ENCODE measurements around the gene TYMS.

TYMS gene

DNA sequence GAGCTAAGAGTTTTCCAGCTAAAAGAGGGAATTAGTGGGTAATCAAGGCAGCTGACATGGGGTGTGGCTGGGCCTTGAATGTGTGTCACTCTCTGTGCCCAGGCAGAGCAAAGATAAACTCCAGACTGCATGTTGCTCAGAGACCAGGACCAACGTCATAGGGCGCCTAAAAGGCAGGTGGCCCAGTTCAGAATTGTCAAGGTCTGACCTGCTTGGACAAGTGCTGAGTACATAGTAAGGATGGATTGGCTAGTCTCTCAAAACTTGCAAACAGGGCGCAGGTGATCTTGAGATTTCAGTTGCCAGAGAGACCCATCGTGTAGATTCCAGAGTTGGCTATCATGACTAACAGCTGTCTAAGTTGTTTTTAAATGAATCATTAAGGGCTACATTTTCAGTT lies 41.7 kb upstream of the TYMS start:
- ChIA-PET CTCF (interaction anchor here (0.6 to 6.5 kb wide), 27 partner anchors 9 to 403 kb away, joined by 3 to 48 read pairs (median 4); no protein-coding TSS in a partner anchor), POLR2A (no interaction called here)
- Histone ChIP-seq H3K36me3 (ENCODE audit: control insufficient read depth in 4 of 4, insufficient read depth in 4 of 4, low read length in 3 of 4) (no peaks in the 10 kb centered on the region), H3K27ac (ENCODE audit: insufficient read depth in 1 of 2, low read depth in 1 of 2, low read length in 2 of 2, poor library complexity in 1 of 2, severe bottlenecking in 2 of 2) (no peak overlapping the region), H3K4me3 (ENCODE audit: control insufficient read depth in 1 of 7, extremely low read depth in 1 of 7, insufficient read depth in 4 of 7, low read depth in 2 of 7, low read length in 6 of 7) (no peak overlapping the region), H3K27me3 (replicated peaks in 2 of 5; ENCODE audit: control insufficient read depth in 4 of 5, insufficient read depth in 5 of 5, low read length in 4 of 5) (no peaks in the 10 kb centered on the region), H3K9me3 (ENCODE audit: control extremely low read depth in 1 of 5, control insufficient read depth in 4 of 5, insufficient read depth in 2 of 5, low read depth in 1 of 5, low read length in 4 of 5) (no peaks in the 10 kb centered on the region), H3K4me1 (ENCODE audit: control extremely low read depth in 1 of 4, control insufficient read depth in 4 of 4, insufficient read depth in 4 of 4, low read length in 3 of 4) (no peaks in the 10 kb centered on the region)
- WGBS (ENCODE audit: insufficient coverage), result 78% methylated on average over 4 of the region's 4 CpGs
- DNase-seq, result no peak

DNA sequence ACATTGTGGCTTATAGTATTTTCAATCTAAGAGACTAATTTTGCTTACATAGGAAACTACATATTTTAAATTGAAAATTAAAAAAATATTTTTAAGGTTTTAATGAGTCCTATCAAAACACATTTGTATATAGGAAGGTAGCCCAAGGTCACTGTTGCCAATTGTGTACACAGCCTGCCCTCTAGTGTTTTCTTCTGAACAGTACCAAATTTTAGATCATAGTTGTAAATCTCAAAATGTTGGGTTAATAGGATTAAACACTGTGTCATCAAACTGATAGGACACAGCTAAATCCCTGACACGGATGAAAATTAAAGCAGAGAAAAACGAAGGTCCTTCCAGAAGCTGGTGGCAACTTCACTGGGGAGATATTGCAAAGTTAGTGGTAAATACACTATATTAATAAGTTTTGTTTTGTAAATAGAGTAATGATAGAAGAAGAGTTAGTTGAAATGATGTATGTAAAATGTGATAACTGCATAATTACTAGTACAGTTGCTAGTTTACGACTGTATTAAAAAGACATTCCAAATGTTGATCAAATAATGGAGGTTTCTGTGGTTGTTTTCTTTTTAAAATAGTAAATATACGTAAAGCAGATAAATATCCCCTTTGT lies 41.0 kb upstream of the TYMS start:
- no peaks in the 10 kb centered on the region for H3K9me3 ChIP-seq (ENCODE audit: control extremely low read depth in 1 of 5, control insufficient read depth in 4 of 5, insufficient read depth in 2 of 5, low read depth in 1 of 5, low read length in 4 of 5)
- no peaks in the 10 kb centered on the region for H3K27me3 ChIP-seq (replicated peaks in 2 of 5; ENCODE audit: control insufficient read depth in 4 of 5, insufficient read depth in 5 of 5, low read length in 4 of 5)
- 100% methylated on average over 1 of the region's 4 CpGs for WGBS (ENCODE audit: insufficient coverage)
- H3K36me3 ChIP-seq (ENCODE audit: control insufficient read depth in 4 of 4, insufficient read depth in 4 of 4, low read length in 3 of 4), result no peaks in the 10 kb centered on the region
- DNase-seq, result peak; percentile 59 to 76 (median 67)
- ChIA-PET CTCF (interaction anchor here (0.5 to 6.5 kb wide), 18 partner anchors 9 to 358 kb away, joined by 3 to 48 read pairs (median 4); no protein-coding TSS in a partner anchor), POLR2A (no interaction called here)
- H3K4me1 ChIP-seq (ENCODE audit: control extremely low read depth in 1 of 4, control insufficient read depth in 4 of 4, insufficient read depth in 4 of 4, low read length in 3 of 4), result no peaks in the 10 kb centered on the region
- H3K4me3 ChIP-seq (ENCODE audit: control insufficient read depth in 1 of 7, extremely low read depth in 1 of 7, insufficient read depth in 4 of 7, low read depth in 2 of 7, low read length in 6 of 7), result no peak overlapping the region
- H3K27ac ChIP-seq (ENCODE audit: insufficient read depth in 1 of 2, low read depth in 1 of 2, low read length in 2 of 2, poor library complexity in 1 of 2, severe bottlenecking in 2 of 2), result no peak overlapping the region

DNA sequence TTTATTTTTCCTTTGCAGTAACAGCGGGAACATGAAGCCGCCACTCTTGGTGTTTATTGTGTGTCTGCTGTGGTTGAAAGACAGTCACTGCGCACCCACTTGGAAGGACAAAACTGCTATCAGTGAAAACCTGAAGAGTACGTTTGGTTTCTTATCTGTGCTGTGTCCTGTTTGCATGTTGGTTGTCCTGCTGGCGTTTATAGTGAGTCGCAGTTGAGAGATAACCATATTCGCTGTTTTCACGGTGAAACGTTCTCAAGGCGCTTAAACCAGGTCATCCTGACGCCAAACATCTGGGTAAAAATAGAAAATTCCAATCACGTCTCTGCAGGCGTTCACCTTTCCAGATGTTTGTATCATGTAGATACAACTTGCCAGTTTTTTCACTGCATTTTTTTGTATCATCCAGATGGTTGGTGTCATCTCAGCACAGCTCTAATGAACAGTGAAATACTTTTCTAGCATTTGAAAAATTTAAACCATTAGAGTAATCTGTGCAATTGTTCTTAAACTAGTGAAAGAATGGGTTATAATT lies 39.4 kb upstream of the TYMS start:
- WGBS (ENCODE audit: insufficient coverage), result 97% methylated on average over 13 of the region's 13 CpGs
- ChIA-PET CTCF (interaction anchor here (0.6 to 1.8 kb wide), 13 partner anchors 11 to 407 kb away, joined by 3 to 8 read pairs (median 3); partner anchors contain the start of gene THOC1), POLR2A (interaction anchor here (0.6 kb wide), 1 partner anchor 334 kb away, joined by 4 read pairs; no protein-coding TSS in a partner anchor)

DNA sequence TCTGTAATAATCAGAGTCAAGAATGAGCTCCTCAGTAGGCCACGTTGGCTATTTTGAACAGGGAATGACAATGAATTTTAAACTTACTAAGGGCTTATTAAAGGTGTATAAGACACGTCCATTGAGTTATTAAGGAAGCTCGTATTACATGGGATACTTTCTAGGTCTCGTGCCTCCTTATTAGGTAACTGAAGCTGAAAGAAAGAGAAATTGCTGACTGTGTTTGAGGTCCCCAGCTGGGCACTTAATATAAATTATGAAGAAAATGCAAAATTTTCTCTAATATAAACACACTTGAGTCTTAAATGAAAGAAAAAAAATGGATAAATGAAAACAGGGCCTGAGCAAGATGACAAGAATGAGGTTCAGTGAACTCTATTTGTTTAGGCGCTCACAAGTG lies 38.8 kb upstream of the TYMS start:
- Histone ChIP-seq H3K9me3 (ENCODE audit: control extremely low read depth in 1 of 5, control insufficient read depth in 4 of 5, insufficient read depth in 2 of 5, low read depth in 1 of 5, low read length in 4 of 5) (no peaks in the 10 kb centered on the region), H3K27me3 (replicated peaks in 2 of 5; ENCODE audit: control insufficient read depth in 4 of 5, insufficient read depth in 5 of 5, low read length in 4 of 5) (no peaks in the 10 kb centered on the region), H3K4me1 (ENCODE audit: control extremely low read depth in 1 of 4, control insufficient read depth in 4 of 4, insufficient read depth in 4 of 4, low read length in 3 of 4) (no peaks in the 10 kb centered on the region), H3K27ac (ENCODE audit: insufficient read depth in 1 of 2, low read depth in 1 of 2, low read length in 2 of 2, poor library complexity in 1 of 2, severe bottlenecking in 2 of 2) (no peak overlapping the region), H3K36me3 (ENCODE audit: control insufficient read depth in 4 of 4, insufficient read depth in 4 of 4, low read length in 3 of 4) (no peaks in the 10 kb centered on the region), H3K4me3 (ENCODE audit: control insufficient read depth in 1 of 7, extremely low read depth in 1 of 7, insufficient read depth in 4 of 7, low read depth in 2 of 7, low read length in 6 of 7) (no peak overlapping the region)
- DNase-seq, result no peak
- 94% methylated on average over 2 of the region's 5 CpGs for WGBS (ENCODE audit: insufficient coverage)
- ChIA-PET CTCF (interaction anchor here (0.8 to 1.8 kb wide), 9 partner anchors 13 to 408 kb away, joined by 3 to 8 read pairs (median 3); partner anchors contain the start of gene THOC1), POLR2A (no interaction called here)

More for the DNA sequence above, 39.4 kb upstream of the TYMS start:
- Histone ChIP-seq H3K4me3 (ENCODE audit: control insufficient read depth in 1 of 7, extremely low read depth in 1 of 7, insufficient read depth in 4 of 7, low read depth in 2 of 7, low read length in 6 of 7) (no peak overlapping the region), H3K27ac (ENCODE audit: insufficient read depth in 1 of 2, low read depth in 1 of 2, low read length in 2 of 2, poor library complexity in 1 of 2, severe bottlenecking in 2 of 2) (no peak overlapping the region), H3K27me3 (replicated peaks in 2 of 5; ENCODE audit: control insufficient read depth in 4 of 5, insufficient read depth in 5 of 5, low read length in 4 of 5) (no peaks in the 10 kb centered on the region), H3K36me3 (ENCODE audit: control insufficient read depth in 4 of 4, insufficient read depth in 4 of 4, low read length in 3 of 4) (no peaks in the 10 kb centered on the region), H3K4me1 (ENCODE audit: control extremely low read depth in 1 of 4, control insufficient read depth in 4 of 4, insufficient read depth in 4 of 4, low read length in 3 of 4) (no peaks in the 10 kb centered on the region), H3K9me3 (ENCODE audit: control extremely low read depth in 1 of 5, control insufficient read depth in 4 of 5, insufficient read depth in 2 of 5, low read depth in 1 of 5, low read length in 4 of 5) (no peaks in the 10 kb centered on the region)
- peak in 1 of 3 donors; percentile 79 for DNase-seq

DNA sequence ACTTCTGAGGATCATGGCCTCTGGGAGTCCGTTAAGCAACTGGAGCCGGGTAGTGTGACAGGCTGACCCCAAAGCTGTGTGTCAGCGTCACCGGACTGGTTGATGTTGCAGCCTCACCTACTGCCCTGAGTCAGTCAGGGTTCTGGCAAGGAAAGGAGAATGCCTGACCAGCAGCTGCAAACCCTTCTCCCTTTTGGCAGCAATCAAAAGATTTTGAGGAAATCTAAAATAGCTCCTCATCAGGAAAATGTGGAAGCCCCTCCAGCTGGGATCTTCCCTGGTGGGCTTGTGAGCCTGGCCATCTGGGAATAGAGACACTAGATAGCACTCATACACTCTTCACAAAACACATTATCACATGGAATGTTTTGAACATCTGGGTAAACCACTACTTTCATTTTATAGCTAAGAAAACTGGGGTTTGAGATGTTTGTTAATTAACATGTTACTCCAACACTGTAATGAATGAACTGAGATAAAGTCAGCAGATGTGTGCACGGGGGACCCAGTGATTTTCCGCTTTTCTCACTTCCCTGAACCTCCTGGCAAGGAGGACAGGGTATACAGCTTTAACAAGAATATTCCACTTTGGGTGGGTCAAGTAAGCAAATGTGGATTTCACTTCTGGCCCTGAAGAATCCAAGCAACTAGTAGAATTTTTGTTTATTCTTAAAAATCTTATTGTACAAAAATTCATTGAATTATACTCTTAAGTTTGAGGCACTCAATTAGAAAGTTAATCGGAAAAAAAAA lies 36.0 kb upstream of the TYMS start:
- WGBS (ENCODE audit: insufficient coverage), result 81% methylated on average over 6 of the region's 7 CpGs
- no peak overlapping the region for H3K27ac ChIP-seq (ENCODE audit: insufficient read depth in 1 of 2, low read depth in 1 of 2, low read length in 2 of 2, poor library complexity in 1 of 2, severe bottlenecking in 2 of 2)
- CTCF ChIA-PET, result interaction anchor here (0.8 to 7.2 kb wide), 6 partner anchors 10 to 325 kb away, joined by 3 to 60 read pairs (median 4); no protein-coding TSS in a partner anchor
- no peak for DNase-seq
- POLR2A ChIA-PET, result interaction anchor here (0.5 kb wide), 1 partner anchor 286 kb away, joined by 3 read pairs; no protein-coding TSS in a partner anchor
- H3K36me3 ChIP-seq (ENCODE audit: control insufficient read depth in 4 of 4, insufficient read depth in 4 of 4, low read length in 3 of 4), result no peaks in the 10 kb centered on the region
- no peaks in the 10 kb centered on the region for H3K9me3 ChIP-seq (ENCODE audit: control extremely low read depth in 1 of 5, control insufficient read depth in 4 of 5, insufficient read depth in 2 of 5, low read depth in 1 of 5, low read length in 4 of 5)
- H3K4me1 ChIP-seq (ENCODE audit: control extremely low read depth in 1 of 4, control insufficient read depth in 4 of 4, insufficient read depth in 4 of 4, low read length in 3 of 4), result peaks cover 0 to 2% (median 0%) of the 10 kb centered on the region in 4 experiments
- H3K4me3 ChIP-seq (ENCODE audit: control insufficient read depth in 1 of 7, extremely low read depth in 1 of 7, insufficient read depth in 4 of 7, low read depth in 2 of 7, low read length in 6 of 7), result no peak overlapping the region
- H3K27me3 ChIP-seq (replicated peaks in 2 of 5; ENCODE audit: control insufficient read depth in 4 of 5, insufficient read depth in 5 of 5, low read length in 4 of 5), result no peaks in the 10 kb centered on the region

DNA sequence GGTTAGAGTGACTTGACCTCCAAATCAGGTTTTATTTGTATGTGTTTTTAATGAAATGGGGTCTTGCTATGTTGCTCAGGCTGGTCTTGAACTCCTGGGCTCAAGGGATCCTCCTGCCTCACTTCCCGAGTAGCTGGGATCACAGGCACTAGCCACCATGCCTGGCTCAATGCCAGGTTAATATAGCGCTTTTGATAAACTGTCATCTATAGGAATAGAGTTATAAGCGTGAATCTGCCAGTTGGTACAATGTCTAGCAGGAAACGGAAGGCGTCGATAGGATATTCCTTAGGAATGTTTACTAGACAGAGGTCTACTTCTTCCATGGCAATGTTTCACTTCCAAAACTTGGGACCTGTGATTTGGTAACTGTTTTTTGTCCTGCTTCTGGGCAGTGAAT lies 35.2 kb upstream of the TYMS start:
- no peak for DNase-seq
- no peak overlapping the region for H3K27ac ChIP-seq (ENCODE audit: insufficient read depth in 1 of 2, low read depth in 1 of 2, low read length in 2 of 2, poor library complexity in 1 of 2, severe bottlenecking in 2 of 2)
- H3K36me3 ChIP-seq (ENCODE audit: control insufficient read depth in 4 of 4, insufficient read depth in 4 of 4, low read length in 3 of 4), result no peaks in the 10 kb centered on the region
- 90% methylated on average over 6 of the region's 6 CpGs for WGBS (ENCODE audit: insufficient coverage)
- H3K4me1 ChIP-seq (ENCODE audit: control extremely low read depth in 1 of 4, control insufficient read depth in 4 of 4, insufficient read depth in 4 of 4, low read length in 3 of 4), result peaks cover 0 to 2% (median 0%) of the 10 kb centered on the region in 4 experiments
- no peaks in the 10 kb centered on the region for H3K27me3 ChIP-seq (replicated peaks in 2 of 5; ENCODE audit: control insufficient read depth in 4 of 5, insufficient read depth in 5 of 5, low read length in 4 of 5)
- POLR2A ChIA-PET, result no interaction called here
- no peaks in the 10 kb centered on the region for H3K9me3 ChIP-seq (ENCODE audit: control extremely low read depth in 1 of 5, control insufficient read depth in 4 of 5, insufficient read depth in 2 of 5, low read depth in 1 of 5, low read length in 4 of 5)
- H3K4me3 ChIP-seq (ENCODE audit: control insufficient read depth in 1 of 7, extremely low read depth in 1 of 7, insufficient read depth in 4 of 7, low read depth in 2 of 7, low read length in 6 of 7), result no peak overlapping the region
- CTCF ChIA-PET, result interaction anchor here (1.3 to 8.5 kb wide), 4 partner anchors 9 to 219 kb away, joined by 3 to 60 read pairs (median 48); no protein-coding TSS in a partner anchor
